B cell (primary cell): ENCODE data around the gene SFXN2. TPM values are rescaled to one million over a fixed set of nuclear protein-coding genes. Genes with fewer than 3 reads are reported as not detected.
"Not testable (repeated sequence)": the region's sequence is repeated elsewhere in the genome, so short reads cannot be mapped to it uniquely, and the experiment has no call there.

Source experiments
- ATAC-seq: fragments of 200-7000 bp; cut with Tn5 transposase; one replicate; pipeline ENCODE4 v1.10.0; 2021; ENCODE audit warnings: low read depth, mild to moderate bottlenecking, moderate number of reproducible peaks, moderate library complexity
- CTCF ChIA-PET: fragments of 350-600 bp; sonication (Branson Sonifier 250); formaldehyde crosslinking; loops from one replicate; lab custom pipeline; 2021; ENCODE audit warnings: antibody characterized with exemption, inconsistent platforms; lab: Charles Lee
- POLR2A ChIA-PET: fragments of 350-600 bp; sonication (Branson Sonifier 250); formaldehyde crosslinking; loops from one replicate; lab custom pipeline; 2021; ENCODE audit warnings: antibody characterized with exemption; lab: Charles Lee
- DNase-seq: peaks from one replicate; pipeline ENCODE4 v3.0.0; 2013
- H2AFZ ChIP-seq: 2 replicates; pipeline ENCODE4 v1.6.1; 2012; ENCODE audit warnings: mild to moderate bottlenecking, low read depth, low read length; ENCODE audit not compliant: insufficient read depth, poor library complexity, severe bottlenecking
- H3K27ac ChIP-seq, 2 donors: 1 replicate in 1 of 2; 2 replicates in 1 of 2; pipeline ENCODE4 v1.5.1; 2012 to 2013; ENCODE audit warnings: low read length in 2 of 2, mild to moderate bottlenecking in 2 of 2, moderate library complexity in 1 of 2
- H3K27me3 ChIP-seq, 4 experiments: fragments of 200-600 bp in 1 of 4; sonication (generic) in 1 of 4; replicated peaks in 1 of 4; 1 replicate in 2 of 4; 2 replicates in 2 of 4; pipeline versions ENCODE4 v1.6.1 to v1.7.0; 2013 to 2016; ENCODE audit warnings: low read length in 3 of 4, mild to moderate bottlenecking in 2 of 4, mixed read lengths in 1 of 4, moderate library complexity in 1 of 4; ENCODE audit not compliant: insufficient read depth in 4 of 4, control insufficient read depth in 3 of 4; ENCODE audit errors: control extremely low read depth in 1 of 4
- H3K36me3 ChIP-seq, 2 experiments: replicated peaks in 1 of 2; 1 replicate in 1 of 2; 2 replicates in 1 of 2; pipeline versions ENCODE4 v1.6.1 to v1.7.1; 2013; ENCODE audit warnings: low read length in 1 of 2; ENCODE audit not compliant: insufficient read depth in 2 of 2, control insufficient read depth in 1 of 2; ENCODE audit errors: control extremely low read depth in 1 of 2, extremely low read depth in 1 of 2
- H3K4me1 ChIP-seq, 2 donors: fragments of 200-600 bp in 1 of 2; sonication (generic) in 1 of 2; 1 replicate in 1 of 2; 2 replicates in 1 of 2; pipeline versions ENCODE4 v1.5.1 to v1.6.1; 2013 to 2017; ENCODE audit warnings: low read length in 2 of 2; ENCODE audit not compliant: control insufficient read depth in 2 of 2, insufficient read depth in 2 of 2
- H3K4me2 ChIP-seq: replicated peaks from 2 replicates; pipeline ENCODE3; 2012; ENCODE audit warnings: mild to moderate bottlenecking, low read depth, low read length; ENCODE audit not compliant: poor library complexity, severe bottlenecking
- H3K4me3 ChIP-seq, 5 experiments: fragments of 200-600 bp in 1 of 5; sonication (generic) in 1 of 5; 1 replicate in 3 of 5; 2 replicates in 2 of 5; pipeline versions ENCODE4 v1.5.1 to v1.7.0; 2011 to 2016; ENCODE audit warnings: low read length in 4 of 5, mild to moderate bottlenecking in 4 of 5, low read depth in 2 of 5, control low read depth in 1 of 5, moderate library complexity in 1 of 5; ENCODE audit not compliant: insufficient read depth in 1 of 5; ENCODE audit errors: control extremely low read depth in 1 of 5, extremely low read depth in 1 of 5
- H3K79me2 ChIP-seq: fragments of 200-600 bp; sonication (generic); one replicate; pipeline ENCODE4 v1.6.0; 2016; ENCODE audit warnings: low read length; ENCODE audit not compliant: control insufficient read depth, insufficient read depth
- H3K9ac ChIP-seq: fragments of 200-600 bp; sonication (generic); 2 replicates; pipeline ENCODE4 v1.6.1; 2017; ENCODE audit warnings: mild to moderate bottlenecking, low read length, moderate library complexity
- H3K9me3 ChIP-seq, 3 donors: one replicate each; pipeline versions ENCODE4 v1.6.1 to v1.7.1; 2013; ENCODE audit warnings: low read length in 2 of 3; ENCODE audit not compliant: control insufficient read depth in 2 of 3, insufficient read depth in 1 of 3; ENCODE audit errors: control extremely low read depth in 1 of 3
- H4K20me1 ChIP-seq: 2 replicates; pipeline ENCODE4 v1.6.0; 2012; ENCODE audit warnings: mild to moderate bottlenecking, low read length; ENCODE audit not compliant: insufficient read depth, control insufficient read depth, poor library complexity, severe bottlenecking
- H3K27ac Mint-ChIP-seq: one replicate; pipeline ENCODE4 v1.8.0; 2021; ENCODE audit warnings: mixed read lengths
- H3K27me3 Mint-ChIP-seq: one replicate; pipeline ENCODE4 v1.8.0; 2021; ENCODE audit warnings: mixed read lengths
- H3K4me1 Mint-ChIP-seq: one replicate; pipeline ENCODE4 v1.8.0; 2021; ENCODE audit warnings: mixed read lengths
- H3K4me3 Mint-ChIP-seq: one replicate; pipeline ENCODE4 v1.8.0; 2021; ENCODE audit warnings: mixed read lengths
- H3K9me3 Mint-ChIP-seq: one replicate; pipeline ENCODE4 v1.8.0; 2022; ENCODE audit warnings: mixed read lengths; ENCODE audit not compliant: insufficient read depth
- EZH2 ChIP-seq: IDR thresholded peaks from 2 replicates; pipeline ENCODE4 v1.6.1; 2012; ENCODE audit warnings: borderline replicate concordance, low read depth, mild to moderate bottlenecking, moderate library complexity, low read length; ENCODE audit not compliant: insufficient read depth, poor library complexity, severe bottlenecking
- WGBS: methylation state at CpG from one replicate; pipeline ENCODE4 v1.1.5; 2013; ENCODE audit warnings: missing lambda C conversion rate; ENCODE audit not compliant: insufficient coverage; 5-methylcytosine and 5-hydroxymethylcytosine counted together
- intact Hi-C: fragments of 100-400 bp; cut with micrococcal nuclease; formaldehyde crosslinking; loops from one replicate; pipeline ENCODE4 v1.10.0; 2022
- polyA plus RNA-seq: library from polyadenylated mRNA; depleted of rRNA; stranded (reverse); fragments of >200 nt; gene quantifications from 2 replicates; pipeline ENCODE4 v1.2.3, GENCODE V29; 2012
- total RNA-seq, 2 donors: library from RNA; stranded (reverse); fragments of 120-200 nt in 1 of 2; gene quantifications; 1 replicate in 1 of 2; 2 replicates in 1 of 2; pipeline versions ENCODE4 v1.2.3 to v1.2.4, GENCODE V29; 2013 to 2022
- TF ChIP-seq, protein P1 (sequence below): fragments of 200-600 bp; IDR thresholded peaks from one replicate; pipeline ENCODE4 v1.8.0; 2022; ENCODE audit warnings: antibody characterized with exemption, mild to moderate bottlenecking

SFXN2 gene
- total and polyA plus RNA-seq, 2 donors (not counting 1 experiment from before 2014, with no cell fraction given): 8.1 to 23.5 TPM

DNA sequence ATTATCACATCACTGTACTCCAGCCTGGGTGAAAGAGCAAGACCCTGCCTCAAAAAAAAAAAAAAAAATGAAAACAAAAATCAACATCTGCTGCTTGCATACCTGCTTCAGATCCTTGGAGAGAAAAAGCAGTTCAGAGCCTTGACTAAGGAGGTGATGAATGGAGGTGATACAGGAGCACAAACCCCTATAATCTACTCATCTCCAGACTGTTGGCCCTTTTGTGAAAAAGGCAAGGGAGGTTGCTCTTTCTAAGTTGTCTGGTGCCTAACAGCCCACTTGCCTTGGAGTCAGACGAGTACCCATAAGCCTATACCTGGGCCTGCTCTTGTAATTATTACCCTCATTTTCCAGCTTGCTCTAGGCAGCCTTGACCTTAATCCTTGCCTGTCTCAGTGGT lies 1.4 kb downstream of the SFXN2 start:
- Histone ChIP-seq H3K9ac (no peak overlapping the region), H3K4me2 (no peak overlapping the region), H3K27ac (no peak overlapping the region), H3K36me3 (no peaks in the 10 kb centered on the region), H3K4me3 (no peak overlapping the region), H2AFZ (no peak overlapping the region), H3K27me3 (no peaks in the 10 kb centered on the region), H3K4me1 (peaks cover 15 to 21% of the 10 kb centered on the region in 2 donors), H3K79me2 (peaks cover 51% of the 10 kb centered on the region), H3K9me3 (no peaks in the 10 kb centered on the region), H4K20me1 (no peaks in the 10 kb centered on the region)
- no peak for DNase-seq
- no peak for ATAC-seq
- peaks cover 34% of the 10 kb centered on the region for H3K4me1 Mint-ChIP-seq
- H3K9me3 Mint-ChIP-seq: no peaks in the 10 kb centered on the region
- peak overlapping the region; percentile 46 for H3K27ac Mint-ChIP-seq
- no peak for TF ChIP-seq EZH2
- TF ChIP-seq, protein P1, sequence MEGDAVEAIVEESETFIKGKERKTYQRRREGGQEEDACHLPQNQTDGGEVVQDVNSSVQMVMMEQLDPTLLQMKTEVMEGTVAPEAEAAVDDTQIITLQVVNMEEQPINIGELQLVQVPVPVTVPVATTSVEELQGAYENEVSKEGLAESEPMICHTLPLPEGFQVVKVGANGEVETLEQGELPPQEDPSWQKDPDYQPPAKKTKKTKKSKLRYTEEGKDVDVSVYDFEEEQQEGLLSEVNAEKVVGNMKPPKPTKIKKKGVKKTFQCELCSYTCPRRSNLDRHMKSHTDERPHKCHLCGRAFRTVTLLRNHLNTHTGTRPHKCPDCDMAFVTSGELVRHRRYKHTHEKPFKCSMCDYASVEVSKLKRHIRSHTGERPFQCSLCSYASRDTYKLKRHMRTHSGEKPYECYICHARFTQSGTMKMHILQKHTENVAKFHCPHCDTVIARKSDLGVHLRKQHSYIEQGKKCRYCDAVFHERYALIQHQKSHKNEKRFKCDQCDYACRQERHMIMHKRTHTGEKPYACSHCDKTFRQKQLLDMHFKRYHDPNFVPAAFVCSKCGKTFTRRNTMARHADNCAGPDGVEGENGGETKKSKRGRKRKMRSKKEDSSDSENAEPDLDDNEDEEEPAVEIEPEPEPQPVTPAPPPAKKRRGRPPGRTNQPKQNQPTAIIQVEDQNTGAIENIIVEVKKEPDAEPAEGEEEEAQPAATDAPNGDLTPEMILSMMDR: no peak
- H3K4me3 Mint-ChIP-seq: peak overlapping the region; percentile 75
- ChIA-PET CTCF (interaction anchor here (0.7 to 6.0 kb wide), 4 partner anchors 37 to 775 kb away, joined by 3 to 38 read pairs (median 6); partner anchors contain the start of gene ACTR1A), POLR2A (no interaction called here)
- WGBS: 100% methylated on average over 1 of the region's 1 CpG
- intact Hi-C loops: loop anchor here (2.0 kb wide), 1 partner anchor 213 kb away; the partner anchor contains the start of genes ACTR1A and SUFU
- H3K27me3 Mint-ChIP-seq: no peaks in the 10 kb centered on the region

DNA sequence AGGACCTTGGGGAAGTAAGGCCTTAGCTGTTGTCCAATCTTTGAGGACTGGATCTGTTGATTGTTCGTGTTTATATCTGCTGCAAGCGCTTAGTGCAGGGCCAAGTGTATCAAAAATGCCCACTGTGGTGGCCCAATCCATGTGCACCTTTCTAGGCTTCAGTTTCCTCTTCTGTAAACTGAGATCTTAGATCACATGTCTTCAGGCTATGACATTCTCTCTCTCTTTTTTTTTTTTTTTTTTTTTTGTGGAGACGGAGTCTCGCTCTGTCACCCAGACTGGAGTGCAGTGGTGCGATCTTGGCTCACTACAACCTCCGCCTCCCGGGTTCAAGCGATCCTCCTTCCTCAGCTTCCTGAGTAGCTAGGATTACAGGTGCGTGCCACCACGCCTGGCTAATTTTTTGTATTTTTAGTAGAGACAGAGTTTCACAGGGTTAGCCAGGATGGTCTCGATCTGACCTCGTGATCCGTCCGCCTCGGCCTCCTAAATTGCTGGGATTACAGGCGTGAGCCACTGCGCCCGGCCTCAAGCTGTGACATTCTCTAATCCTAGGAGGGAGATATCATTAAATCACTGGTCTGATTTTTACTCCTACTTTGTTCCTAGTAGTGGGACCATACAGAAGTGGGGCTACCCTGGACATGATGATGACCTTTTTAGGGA lies 2.6 kb downstream of the SFXN2 start:
- H3K9ac ChIP-seq, H3K27ac ChIP-seq, H3K9me3 ChIP-seq, H3K27ac Mint-ChIP-seq, H3K9me3 Mint-ChIP-seq, intact Hi-C loops, H3K27me3 Mint-ChIP-seq, H4K20me1 ChIP-seq, H3K4me3 Mint-ChIP-seq, H3K27me3 ChIP-seq, H3K36me3 ChIP-seq, H3K4me2 ChIP-seq, H2AFZ ChIP-seq, ATAC-seq, DNase-seq, H3K4me3 ChIP-seq: not testable (repeated sequence)
- ChIA-PET POLR2A (interaction anchor here (0.7 kb wide), 1 partner anchor 1674 kb away, joined by 10 read pairs; no protein-coding TSS in a partner anchor), CTCF (interaction anchor here (0.6 to 0.7 kb wide), 2 partner anchors 90 to 775 kb away, joined by 3 to 4 read pairs; no protein-coding TSS in a partner anchor)
- H3K4me1 Mint-ChIP-seq: peaks cover 33% of the 10 kb centered on the region
- WGBS: 98% methylated on average over 15 of the region's 18 CpGs
- H3K4me1 ChIP-seq: peaks cover 15 to 19% of the 10 kb centered on the region in 2 donors
- peaks cover 50% of the 10 kb centered on the region for H3K79me2 ChIP-seq
